ENCODE data around the gene GGPS1. TPM values are rescaled to one million over a fixed set of nuclear protein-coding genes. Genes with fewer than 3 reads are reported as not detected.

Gene GGPS1
- total and polyA plus RNA-seq, 2 of the 8 experiments (the other 6 are each of a cell fraction or from before 2014, with no cell fraction given), result 20.9 to 43.6 TPM

GRCh38 chr1:235366286-235366685 is 37.9 kb downstream of the GGPS1 start (continued):
- TF ChIP-seq CHD7 (IDR thresholded peaks at IDR 0.05; ENCODE audit: insufficient replicate concordance, low read length) (no peak), TBP (IDR thresholded peaks at IDR 0.05; ENCODE audit: low read depth, low read length) (no peak), SP1 (IDR thresholded peaks at IDR 0.05; ENCODE audit: low read depth, low read length) (no peak), CBX8 (IDR thresholded peaks at IDR 0.05; ENCODE audit: borderline replicate concordance, low read depth, low read length) (no peak), HDAC6 (IDR thresholded peaks at IDR 0.05; ENCODE audit: low read depth, low read length) (no peak), CHD2 (IDR thresholded peaks at IDR 0.05; ENCODE audit: low read length) (no peak), CEBPB (IDR thresholded peaks at IDR 0.05; ENCODE audit: low read depth, low read length) (no peak)

All from H1 (cell line).